Measurements from ENCODE around the gene RAVER1.

RAVER1 gene

GRCh38 chr19:10290876-10291553, 42.3 kb downstream of the RAVER1 start:
- Histone ChIP-seq H3K4me1 (ENCODE audit: control insufficient read depth in 1 of 2, insufficient read depth in 2 of 2, low read length in 2 of 2) (peaks cover 38 to 81% of the 10 kb centered on the region in 2 donors), H3K27ac (ENCODE audit: low read depth, low read length) (no peak overlapping the region), H3K27me3 (ENCODE audit: control insufficient read depth in 1 of 2, insufficient read depth in 2 of 2, low read length in 2 of 2) (peaks cover 78 to 79% of the 10 kb centered on the region in 2 donors), H3K4me3 (ENCODE audit: low read depth in 1 of 2, low read length in 2 of 2) (peak overlapping the region; percentile 48 to 68), H3K9me3 (ENCODE audit: control insufficient read depth in 1 of 2, low read length in 2 of 2) (no peaks in the 10 kb centered on the region), H3K9ac (ENCODE audit: low read depth in 1 of 2, low read length in 2 of 2) (no peak overlapping the region), H3K36me3 (ENCODE audit: control insufficient read depth in 1 of 2, insufficient read depth in 2 of 2, low read length in 2 of 2) (peaks cover 0 to 1% of the 10 kb centered on the region in 2 donors)

GRCh38 chr19:10290357-10290875, 42.9 kb downstream of the RAVER1 start:
- H3K9ac ChIP-seq (ENCODE audit: low read depth in 1 of 2, low read length in 2 of 2) = no peak overlapping the region

GRCh38 chr19:10289836-10290356, 43.4 kb downstream of the RAVER1 start, which contains the start of gene ICAM5:
TSS of gene ICAM5 (plus strand) at chr19:10289952. CDS start at chr19:10290044, 92 bp downstream.
- peaks cover 0 to 13% of the 10 kb centered on the region in 2 donors for H3K36me3 ChIP-seq (ENCODE audit: control insufficient read depth in 1 of 2, insufficient read depth in 2 of 2, low read length in 2 of 2)
- no peak within 1 kb of the TSS for H3K27ac ChIP-seq (ENCODE audit: low read depth, low read length)
- H3K9me3 ChIP-seq (ENCODE audit: control insufficient read depth in 1 of 2, low read length in 2 of 2) = no peaks in the 10 kb centered on the region
- H3K4me1 ChIP-seq (ENCODE audit: control insufficient read depth in 1 of 2, insufficient read depth in 2 of 2, low read length in 2 of 2) = peaks cover 28 to 74% of the 10 kb centered on the region in 2 donors
- peak within 1 kb of the TSS; percentile 53 to 68 for H3K4me3 ChIP-seq (ENCODE audit: low read depth in 1 of 2, low read length in 2 of 2)
- H3K27me3 ChIP-seq (ENCODE audit: control insufficient read depth in 1 of 2, insufficient read depth in 2 of 2, low read length in 2 of 2) = peaks cover 67 to 74% of the 10 kb centered on the region in 2 donors
- H3K9ac ChIP-seq (ENCODE audit: low read depth in 1 of 2, low read length in 2 of 2) = peak within 1 kb of the TSS in 1 of 2 donors; percentile 18

More at GRCh38 chr19:10290357-10290875, 42.9 kb downstream of the RAVER1 start:
- H3K4me1 ChIP-seq (ENCODE audit: control insufficient read depth in 1 of 2, insufficient read depth in 2 of 2, low read length in 2 of 2) = peaks cover 32 to 79% of the 10 kb centered on the region in 2 donors
- H3K4me3 ChIP-seq (ENCODE audit: low read depth in 1 of 2, low read length in 2 of 2) = peak overlapping the region; percentile 48 to 68
- H3K36me3 ChIP-seq (ENCODE audit: control insufficient read depth in 1 of 2, insufficient read depth in 2 of 2, low read length in 2 of 2) = peaks cover 0 to 7% of the 10 kb centered on the region in 2 donors
- H3K27me3 ChIP-seq (ENCODE audit: control insufficient read depth in 1 of 2, insufficient read depth in 2 of 2, low read length in 2 of 2) = peaks cover 72 to 79% of the 10 kb centered on the region in 2 donors
- no peak overlapping the region for H3K27ac ChIP-seq (ENCODE audit: low read depth, low read length)
- H3K9me3 ChIP-seq (ENCODE audit: control insufficient read depth in 1 of 2, low read length in 2 of 2) = no peaks in the 10 kb centered on the region

GRCh38 chr19:10289167-10289835, 44.0 kb downstream of the RAVER1 start:
- H3K4me3 ChIP-seq (ENCODE audit: low read depth in 1 of 2, low read length in 2 of 2) = peak overlapping the region; percentile 53 to 56
- peaks cover 0 to 18% of the 10 kb centered on the region in 2 donors for H3K36me3 ChIP-seq (ENCODE audit: control insufficient read depth in 1 of 2, insufficient read depth in 2 of 2, low read length in 2 of 2)
- peak overlapping the region in 1 of 2 donors; percentile 18 for H3K9ac ChIP-seq (ENCODE audit: low read depth in 1 of 2, low read length in 2 of 2)
- peaks cover 28 to 74% of the 10 kb centered on the region in 2 donors for H3K4me1 ChIP-seq (ENCODE audit: control insufficient read depth in 1 of 2, insufficient read depth in 2 of 2, low read length in 2 of 2)
- peaks cover 62 to 68% of the 10 kb centered on the region in 2 donors for H3K27me3 ChIP-seq (ENCODE audit: control insufficient read depth in 1 of 2, insufficient read depth in 2 of 2, low read length in 2 of 2)
- no peak overlapping the region for H3K27ac ChIP-seq (ENCODE audit: low read depth, low read length)
- H3K9me3 ChIP-seq (ENCODE audit: control insufficient read depth in 1 of 2, low read length in 2 of 2) = no peaks in the 10 kb centered on the region

- H3K36me3 ChIP-seq (ENCODE audit: control insufficient read depth in 1 of 2, insufficient read depth in 2 of 2, low read length in 2 of 2) = peaks cover 0 to 23% of the 10 kb centered on the region in 2 donors
- no peak overlapping the region for H3K27ac ChIP-seq (ENCODE audit: low read depth, low read length)
- peaks cover 56 to 62% of the 10 kb centered on the region in 2 donors for H3K27me3 ChIP-seq (ENCODE audit: control insufficient read depth in 1 of 2, insufficient read depth in 2 of 2, low read length in 2 of 2)
- no peaks in the 10 kb centered on the region for H3K9me3 ChIP-seq (ENCODE audit: control insufficient read depth in 1 of 2, low read length in 2 of 2)
- H3K4me3 ChIP-seq (ENCODE audit: low read depth in 1 of 2, low read length in 2 of 2) = peak overlapping the region; percentile 53 to 56
- H3K9ac ChIP-seq (ENCODE audit: low read depth in 1 of 2, low read length in 2 of 2) = peak overlapping the region in 1 of 2 donors; percentile 18
- peaks cover 28 to 74% of the 10 kb centered on the region in 2 donors for H3K4me1 ChIP-seq (ENCODE audit: control insufficient read depth in 1 of 2, insufficient read depth in 2 of 2, low read length in 2 of 2)
Measured at GRCh38 chr19:10288662-10289166, 44.6 kb downstream of the RAVER1 start.

GRCh38 chr19:10286803-10287737, 46.3 kb downstream of the RAVER1 start, which contains the start of gene ICAM4:
TSS of gene ICAM4 (plus strand) at chr19:10286955. CDS start at chr19:10287013, 58 bp downstream.
- Histone ChIP-seq H3K9me3 (ENCODE audit: control insufficient read depth in 1 of 2, low read length in 2 of 2) (no peaks in the 10 kb centered on the region), H3K4me3 (ENCODE audit: low read depth in 1 of 2, low read length in 2 of 2) (peak within 1 kb of the TSS; percentile 11 to 37), H3K27me3 (ENCODE audit: control insufficient read depth in 1 of 2, insufficient read depth in 2 of 2, low read length in 2 of 2) (peaks cover 39 to 46% of the 10 kb centered on the region in 2 donors), H3K9ac (ENCODE audit: low read depth in 1 of 2, low read length in 2 of 2) (no peak within 1 kb of the TSS), H3K36me3 (ENCODE audit: control insufficient read depth in 1 of 2, insufficient read depth in 2 of 2, low read length in 2 of 2) (peaks cover 0 to 27% of the 10 kb centered on the region in 2 donors), H3K27ac (ENCODE audit: low read depth, low read length) (no peak within 1 kb of the TSS), H3K4me1 (ENCODE audit: control insufficient read depth in 1 of 2, insufficient read depth in 2 of 2, low read length in 2 of 2) (peaks cover 18 to 61% of the 10 kb centered on the region in 2 donors)

GRCh38 chr19:10285393-10285792, 47.9 kb downstream of the RAVER1 start:
- peaks cover 0 to 27% of the 10 kb centered on the region in 2 donors for H3K36me3 ChIP-seq (ENCODE audit: control insufficient read depth in 1 of 2, insufficient read depth in 2 of 2, low read length in 2 of 2)

GRCh38 chr19:10284960-10285278, 48.4 kb downstream of the RAVER1 start:
- Histone ChIP-seq H3K9ac (ENCODE audit: low read depth in 1 of 2, low read length in 2 of 2) (no peak overlapping the region), H3K27me3 (ENCODE audit: control insufficient read depth in 1 of 2, insufficient read depth in 2 of 2, low read length in 2 of 2) (peaks cover 20 to 26% of the 10 kb centered on the region in 2 donors), H3K36me3 (ENCODE audit: control insufficient read depth in 1 of 2, insufficient read depth in 2 of 2, low read length in 2 of 2) (peaks cover 0 to 27% of the 10 kb centered on the region in 2 donors), H3K4me1 (ENCODE audit: control insufficient read depth in 1 of 2, insufficient read depth in 2 of 2, low read length in 2 of 2) (peaks cover 13 to 39% of the 10 kb centered on the region in 2 donors), H3K27ac (ENCODE audit: low read depth, low read length) (no peak overlapping the region), H3K9me3 (ENCODE audit: control insufficient read depth in 1 of 2, low read length in 2 of 2) (no peaks in the 10 kb centered on the region), H3K4me3 (ENCODE audit: low read depth in 1 of 2, low read length in 2 of 2) (no peak overlapping the region)

More at GRCh38 chr19:10285393-10285792, 47.9 kb downstream of the RAVER1 start:
- H3K4me3 ChIP-seq (ENCODE audit: low read depth in 1 of 2, low read length in 2 of 2) = no peak overlapping the region
- H3K9ac ChIP-seq (ENCODE audit: low read depth in 1 of 2, low read length in 2 of 2) = no peak overlapping the region
- no peak overlapping the region for H3K27ac ChIP-seq (ENCODE audit: low read depth, low read length)
- peaks cover 13 to 44% of the 10 kb centered on the region in 2 donors for H3K4me1 ChIP-seq (ENCODE audit: control insufficient read depth in 1 of 2, insufficient read depth in 2 of 2, low read length in 2 of 2)
- no peaks in the 10 kb centered on the region for H3K9me3 ChIP-seq (ENCODE audit: control insufficient read depth in 1 of 2, low read length in 2 of 2)
- peaks cover 24 to 31% of the 10 kb centered on the region in 2 donors for H3K27me3 ChIP-seq (ENCODE audit: control insufficient read depth in 1 of 2, insufficient read depth in 2 of 2, low read length in 2 of 2)

Measured in duodenal mucosa (tissue), 2 donors.